NCI-H146 treated with DMSO at 0.1 percent for 48 hours (cell line): ENCODE results near the gene STX3.
"Not testable (repeated sequence)": the region's sequence is repeated elsewhere in the genome, so short reads cannot be mapped to it uniquely, and the experiment has no call there.

Experiments
- DNase-seq: peaks from one replicate; lab custom pipeline; 2025; ENCODE audit not compliant: unreplicated experiment; lab: John Stamatoyannopoulos, UW

The STX3 gene

GRCh38 chr11:59839615-59840014 is 84.4 kb downstream of the STX3 start:
- no peak for DNase-seq

- DNase-seq, result no peak
Observed at GRCh38 chr11:59841514-59841913, 86.3 kb downstream of the STX3 start.

GRCh38 chr11:59842316-59842715 is 87.1 kb downstream of the STX3 start:
- DNase-seq, result no peak

GRCh38 chr11:59845399-59845798 is 90.2 kb downstream of the STX3 start, which contains the start of gene CBLIF:
TSS of gene CBLIF (minus strand) at chr11:59845499. CDS start at chr11:59845453, 46 bp downstream.
- DNase-seq, result no peak

GRCh38 chr11:59846556-59846955 is 91.4 kb downstream of the STX3 start:
- DNase-seq, result no peak

- no peak for DNase-seq
Observed at GRCh38 chr11:59847626-59848025, 92.5 kb downstream of the STX3 start.

GRCh38 chr11:59848439-59848838 is 93.3 kb downstream of the STX3 start:
- not testable (repeated sequence) for DNase-seq

- no peak for DNase-seq
Observed at GRCh38 chr11:59849129-59849528, 94.0 kb downstream of the STX3 start.

GRCh38 chr11:59849551-59849950 is 94.4 kb downstream of the STX3 start:
- DNase-seq, result not testable (repeated sequence)

GRCh38 chr11:59851416-59851815 is 96.2 kb downstream of the STX3 start:
- DNase-seq, result not testable (repeated sequence)

- no peak for DNase-seq
Observed at GRCh38 chr11:59854871-59855270, 99.7 kb downstream of the STX3 start.
